Endometrial microvascular endothelial cells (primary cell): ENCODE data around the gene SLC15A4. TPM values are rescaled to one million over a fixed set of nuclear protein-coding genes. Genes with fewer than 3 reads are reported as not detected.

Experiments
- total RNA-seq: library from RNA; depleted of rRNA; stranded (reverse); fragments of >200 nt; gene quantifications from one replicate; pipeline ENCODE4 v1.2.3, GENCODE V29; 2015; ENCODE audit errors: inconsistent ontology term

SLC15A4 gene
- total RNA-seq, 1 donor from 2014 or later, result 15.5 TPM

Other genes with a start within 250 kb of the SLC15A4 start
- gene GLT1D1, start 29.5 kb upstream of the SLC15A4 start, total RNA-seq, result not detected